GM23338 (cell line): Measurements from ENCODE around the gene STX8. TPM values are rescaled to one million over a fixed set of nuclear protein-coding genes. Genes with fewer than 3 reads are reported as not detected.

Source experiments
- ATAC-seq: fragments of 200-7000 bp; cut with Tn5 transposase; 3 replicates; pipeline ENCODE4 v1.9.1; 2020
- DNase-seq: peaks from one replicate; pipeline ENCODE4 v3.0.0-alpha.2; 2015; ENCODE audit warnings: low spot score
- H2AFZ ChIP-seq: fragments of 200-600 bp; sonication (generic); 2 replicates; pipeline ENCODE4 v1.8.0; 2016; ENCODE audit warnings: antibody characterized with exemption, mild to moderate bottlenecking, moderate library complexity
- H3F3A ChIP-seq: fragments of 200-600 bp; sonication (generic); replicated peaks from 2 replicates; pipeline ENCODE4 v1.8.0; 2017; ENCODE audit warnings: antibody characterized with exemption, mixed run types, low read depth
- H3K27ac ChIP-seq: fragments of 200-600 bp; sonication (generic); 2 replicates; pipeline ENCODE4 v1.6.1; 2016; ENCODE audit warnings: low read depth
- H3K27me3 ChIP-seq: fragments of 200-600 bp; sonication (generic); 2 replicates; pipeline ENCODE4 v1.8.0; 2016; ENCODE audit warnings: mild to moderate bottlenecking, mixed run types, moderate library complexity; ENCODE audit not compliant: insufficient read depth
- H3K36me3 ChIP-seq: fragments of 200-600 bp; sonication (generic); 2 replicates; pipeline ENCODE4 v1.8.0; 2016; ENCODE audit warnings: mild to moderate bottlenecking; ENCODE audit not compliant: insufficient read depth
- H3K4me1 ChIP-seq: fragments of 200-600 bp; sonication (generic); 2 replicates; pipeline ENCODE4 v1.8.0; 2016; ENCODE audit warnings: mild to moderate bottlenecking, moderate library complexity; ENCODE audit not compliant: insufficient read depth
- H3K4me2 ChIP-seq: fragments of 200-600 bp; sonication (generic); 2 replicates; pipeline ENCODE4 v1.7.1; 2017; ENCODE audit warnings: mixed run types
- H3K4me3 ChIP-seq: fragments of 200-600 bp; sonication (generic); 2 replicates; pipeline ENCODE4 v1.6.1; 2016; ENCODE audit warnings: mixed run types
- H3K79me2 ChIP-seq: fragments of 200-600 bp; sonication (generic); replicated peaks from 2 replicates; pipeline ENCODE4 v1.8.0; 2017; ENCODE audit warnings: mild to moderate bottlenecking; ENCODE audit not compliant: insufficient read depth
- H3K9me2 ChIP-seq: fragments of 200-600 bp; sonication (generic); 2 replicates; pipeline ENCODE4 v1.8.0; 2017; ENCODE audit not compliant: insufficient read depth
- H4K20me1 ChIP-seq: fragments of 200-600 bp; sonication (generic); replicated peaks from 2 replicates; pipeline ENCODE4 v1.8.0; 2017; ENCODE audit warnings: mild to moderate bottlenecking; ENCODE audit not compliant: insufficient read depth
- H3K27ac Mint-ChIP-seq: 2 replicates; pipeline ENCODE4 v1.8.0; 2020; ENCODE audit warnings: inconsistent platforms, mild to moderate bottlenecking, moderate library complexity, mixed read lengths
- H3K27me3 Mint-ChIP-seq: 3 replicates; pipeline ENCODE4 v1.8.0; 2022; ENCODE audit warnings: low read depth, mild to moderate bottlenecking, moderate library complexity, mixed read lengths, inconsistent platforms; ENCODE audit not compliant: insufficient read depth, poor library complexity
- H3K36me3 Mint-ChIP-seq: 3 replicates; pipeline ENCODE4 v1.8.0; 2021; ENCODE audit warnings: low read depth, mild to moderate bottlenecking, inconsistent platforms, moderate library complexity, mixed read lengths
- H3K4me1 Mint-ChIP-seq: 3 replicates; pipeline ENCODE4 v1.8.0; 2020; ENCODE audit warnings: mild to moderate bottlenecking, inconsistent platforms, mixed read lengths
- H3K4me3 Mint-ChIP-seq: 3 replicates; pipeline ENCODE4 v1.8.0; 2021; ENCODE audit warnings: moderate library complexity, mild to moderate bottlenecking, inconsistent platforms, mixed read lengths
- H3K9me3 Mint-ChIP-seq: 3 replicates; pipeline ENCODE4 v1.8.0; 2020; ENCODE audit warnings: moderate library complexity, mild to moderate bottlenecking, inconsistent platforms, mixed read lengths
- EZH2 ChIP-seq: fragments of 200-600 bp; sonication (generic); IDR thresholded peaks from one replicate; pipeline ENCODE4 v1.8.0; 2017; ENCODE audit warnings: antibody characterized with exemption, mild to moderate bottlenecking, low read depth; ENCODE audit not compliant: unreplicated experiment
- EZH2phosphoT487 ChIP-seq: fragments of 200-600 bp; sonication (generic); IDR thresholded peaks from one replicate; pipeline ENCODE4 v1.8.1; 2018; ENCODE audit warnings: antibody characterized with exemption; ENCODE audit not compliant: unreplicated experiment
- NANOG ChIP-seq: IDR thresholded peaks from 2 replicates; pipeline ENCODE4 v1.6.1; 2016; ENCODE audit warnings: antibody characterized with exemption, borderline replicate concordance
- STAT1 ChIP-seq: IDR thresholded peaks from one replicate; pipeline ENCODE4 v1.6.1; 2016; ENCODE audit warnings: antibody characterized with exemption; ENCODE audit not compliant: unreplicated experiment
- ZNF114 ChIP-seq: fragments of 250-450 bp; sonication (Bioruptor Pico); IDR thresholded peaks from 2 replicates; pipeline ENCODE4 v1.5.0; 2020; ENCODE audit warnings: mild to moderate bottlenecking, moderate library complexity
- ZNF462 ChIP-seq: fragments of 250-450 bp; sonication (Bioruptor Pico); IDR thresholded peaks from 2 replicates; pipeline ENCODE4 v1.5.0; 2020; ENCODE audit warnings: mild to moderate bottlenecking, moderate library complexity
- polyA plus RNA-seq: library from polyadenylated mRNA; unstranded; fragments of >200 nt; fragmentation: Nextera tagmentation; extraction: Ambion mirVana; gene quantifications from 2 replicates; pipeline ENCODE4 v1.2.1, GENCODE V29; 2016
- total RNA-seq: library from RNA; depleted of rRNA; stranded (reverse); fragments of >200 nt; shearing (Covaris generic); gene quantifications from 2 replicates; pipeline ENCODE4 v1.2.3, GENCODE V29; 2014

The STX8 gene
- total and polyA plus RNA-seq, 2 experiments from 2014 or later, result 59.4 to 82.3 TPM

GRCh38 chr17:9571201-9571600 lies 4.4 kb downstream of the STX8 start (continued):
- TF ChIP-seq ZNF462 (CRISPR knock-in tag) (no peak), STAT1 (no peak), EZH2 (no peak), NANOG (no peak), EZH2phosphoT487 (no peak)

- Mint-ChIP-seq H3K4me3 (no peak overlapping the region), H3K36me3 (peaks cover 10% of the 10 kb centered on the region), H3K27ac (no peak overlapping the region), H3K4me1 (no peaks in the 10 kb centered on the region), H3K27me3 (peaks cover 2% of the 10 kb centered on the region), H3K9me3 (no peaks in the 10 kb centered on the region)
- Histone ChIP-seq H3K79me2 (peaks cover 10% of the 10 kb centered on the region), H4K20me1 (no peaks in the 10 kb centered on the region; the same call in 1 of the 2 replicates), H2AFZ (no peak overlapping the region), H3K27ac (no peak overlapping the region), H3K4me3 (no peak overlapping the region), H3K27me3 (no peaks in the 10 kb centered on the region), H3K4me2 (no peak overlapping the region), H3K4me1 (no peaks in the 10 kb centered on the region), H3K36me3 (0 out of 2 replicates have a peak, but pooled peaks cover 10% of the 10 kb centered on the region), H3K9me2 (no peaks in the 10 kb centered on the region), H3F3A (no peaks in the 10 kb centered on the region)
- TF ChIP-seq NANOG (no peak), ZNF114 (no peak), ZNF462 (CRISPR knock-in tag) (no peak)
- ATAC-seq (no peak), DNase-seq (peak; percentile 5)
These were observed 6.5 kb downstream of the STX8 start for GRCh38 chr17:9568957-9569588.
